Brain microvascular endothelial cell (primary cell): ENCODE results near the gene ZDHHC11B.
"Not testable (repeated sequence)": the region's sequence is repeated elsewhere in the genome, so short reads cannot be mapped to it uniquely, and the experiment has no call there.

Source experiments
- DNase-seq: peaks from one replicate; pipeline ENCODE4 v3.0.0-alpha.2; 2020
- H3K27ac ChIP-seq: fragments of 250-450 bp; sonication (Bioruptor Pico); 2 replicates; pipeline ENCODE4 v1.5.1; 2020; ENCODE audit warnings: mild to moderate bottlenecking, moderate library complexity
- H3K27me3 ChIP-seq: fragments of 250-450 bp; sonication (Bioruptor Pico); replicated peaks from 2 replicates; pipeline ENCODE4 v1.5.1; 2020; ENCODE audit warnings: mild to moderate bottlenecking
- H3K36me3 ChIP-seq: fragments of 250-450 bp; sonication (Bioruptor Pico); replicated peaks from 2 replicates; pipeline ENCODE4 v1.5.1; 2020; ENCODE audit warnings: mild to moderate bottlenecking
- H3K4me3 ChIP-seq: 2 replicates; pipeline ENCODE4 v1.5.1; 2011; ENCODE audit warnings: low read depth, mild to moderate bottlenecking, control low read depth, low read length, moderate library complexity
- CTCF ChIP-seq: IDR thresholded peaks from 2 replicates; pipeline ENCODE4 v1.5.1; 2011; ENCODE audit warnings: low read depth, mild to moderate bottlenecking, moderate library complexity, low read length, control low read depth, inconsistent platforms; ENCODE audit errors: missing control alignments
- in situ Hi-C: cut with HindIII; loops from 2 replicates; pipeline ENCODE4 v1.10.0; 2017; ENCODE audit warnings: low sequenced_read_pairs, low pct_ligation_motif_present

ZDHHC11B gene

DNA sequence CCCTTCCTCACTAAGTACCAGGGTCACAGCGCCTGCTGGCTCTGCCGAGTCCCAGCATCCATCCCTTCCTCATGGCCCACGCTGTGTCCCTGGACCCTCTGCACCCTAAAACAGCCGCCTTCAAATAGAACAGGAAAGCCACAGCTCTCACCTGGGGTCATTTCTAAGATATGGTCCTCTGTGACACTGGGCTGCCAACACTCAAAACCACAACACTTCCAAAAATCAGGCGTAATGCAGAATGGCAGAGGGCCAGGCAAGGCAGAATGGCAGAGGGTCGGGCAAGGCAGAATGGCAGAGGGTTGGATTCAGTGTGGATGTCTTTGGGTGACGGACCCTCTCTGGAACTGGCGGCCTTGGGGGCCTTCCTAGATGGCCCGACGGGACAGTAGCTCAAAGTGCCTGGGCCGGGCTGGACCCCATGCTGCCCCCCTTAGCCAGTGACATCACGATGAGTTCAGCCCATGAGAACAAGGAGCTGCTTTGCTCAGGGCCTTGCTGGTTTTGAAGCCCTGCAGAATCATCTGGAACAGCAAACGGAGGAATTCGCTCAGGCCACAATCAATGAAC lies 35.3 kb downstream of the ZDHHC11B start:
- Histone ChIP-seq H3K4me3 (no peak overlapping the region), H3K27me3 (no peaks in the 10 kb centered on the region), H3K36me3 (no peaks in the 10 kb centered on the region), H3K27ac (no peak overlapping the region)
- DNase-seq: no peak
- in situ Hi-C loops: no loop called here
- TF ChIP-seq CTCF: no peak

DNA sequence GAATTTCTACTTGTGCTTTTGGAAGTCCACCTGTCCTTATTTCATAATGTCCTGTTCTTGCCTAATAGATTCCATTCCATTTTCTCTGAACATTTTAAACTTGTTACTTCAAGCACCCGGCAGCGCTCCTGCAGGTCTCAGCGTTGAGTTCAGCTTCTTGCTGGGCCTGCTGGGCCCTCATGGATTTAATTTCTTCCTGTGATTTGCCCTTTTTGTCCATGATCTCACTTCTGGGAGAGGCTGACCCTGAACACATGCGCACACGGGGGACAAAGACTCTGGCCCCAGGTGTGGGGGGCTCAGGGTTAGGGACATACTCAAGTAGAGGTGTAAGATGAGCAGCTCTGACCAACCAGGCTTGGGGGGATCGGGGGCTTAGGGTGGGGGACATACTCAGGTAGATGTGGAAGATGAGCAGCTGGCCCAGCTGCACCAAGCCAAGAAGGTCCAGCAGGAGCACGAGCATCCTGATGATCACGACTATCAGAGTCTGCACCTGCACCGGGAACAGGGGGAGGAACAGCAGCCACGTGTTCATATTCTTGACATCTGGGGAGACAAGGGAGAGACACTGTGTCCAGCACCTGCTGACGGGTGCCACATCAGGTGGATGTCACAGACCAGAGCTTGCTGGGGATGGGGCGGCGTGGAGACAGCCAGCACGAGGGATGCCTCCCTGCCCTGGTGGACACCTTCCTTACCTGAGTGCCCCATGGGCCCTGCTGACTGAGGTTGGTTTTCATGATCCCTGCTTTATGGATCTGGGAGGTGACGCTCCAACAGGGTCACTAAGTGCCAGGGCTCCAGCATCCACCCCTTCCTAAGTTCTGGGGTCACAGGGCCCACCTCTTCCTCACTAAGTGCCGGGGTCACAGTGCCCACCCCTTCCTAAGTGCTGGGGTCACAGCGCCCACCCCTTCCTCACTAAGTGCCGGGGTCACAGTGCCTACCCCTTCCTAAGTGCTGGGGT lies 36.2 kb downstream of the ZDHHC11B start:
- H3K36me3 ChIP-seq, H3K27me3 ChIP-seq, DNase-seq, H3K27ac ChIP-seq, H3K4me3 ChIP-seq, in situ Hi-C loops: not testable (repeated sequence)

GRCh38 chr5:747303-747844 lies 37.2 kb downstream of the ZDHHC11B start:
- H3K27me3 ChIP-seq, H3K4me3 ChIP-seq, H3K36me3 ChIP-seq, H3K27ac ChIP-seq, DNase-seq, in situ Hi-C loops: not testable (repeated sequence)

- no peak for TF ChIP-seq CTCF
- Histone ChIP-seq H3K27ac (no peak overlapping the region), H3K27me3 (no peaks in the 10 kb centered on the region), H3K36me3 (no peaks in the 10 kb centered on the region), H3K4me3 (no peak overlapping the region)
- in situ Hi-C loops: no loop called here
- DNase-seq: no peak
Measured at GRCh38 chr5:746258-746761, 38.2 kb downstream of the ZDHHC11B start.

- H3K4me3 ChIP-seq, H3K27me3 ChIP-seq, H3K36me3 ChIP-seq, DNase-seq, in situ Hi-C loops, H3K27ac ChIP-seq: not testable (repeated sequence)
Measured at GRCh38 chr5:745272-746142, 39.0 kb downstream of the ZDHHC11B start.

GRCh38 chr5:743696-744404 lies 40.7 kb downstream of the ZDHHC11B start:
- in situ Hi-C loops, DNase-seq: not testable (repeated sequence)

GRCh38 chr5:742276-742675 lies 42.3 kb downstream of the ZDHHC11B start:
- H3K36me3 ChIP-seq, H3K27ac ChIP-seq, H3K4me3 ChIP-seq, in situ Hi-C loops, H3K27me3 ChIP-seq, DNase-seq: not testable (repeated sequence)

More at GRCh38 chr5:743696-744404, 40.7 kb downstream of the ZDHHC11B start:
- not testable (repeated sequence) for H3K27me3 ChIP-seq, H3K4me3 ChIP-seq, H3K27ac ChIP-seq, H3K36me3 ChIP-seq

DNA sequence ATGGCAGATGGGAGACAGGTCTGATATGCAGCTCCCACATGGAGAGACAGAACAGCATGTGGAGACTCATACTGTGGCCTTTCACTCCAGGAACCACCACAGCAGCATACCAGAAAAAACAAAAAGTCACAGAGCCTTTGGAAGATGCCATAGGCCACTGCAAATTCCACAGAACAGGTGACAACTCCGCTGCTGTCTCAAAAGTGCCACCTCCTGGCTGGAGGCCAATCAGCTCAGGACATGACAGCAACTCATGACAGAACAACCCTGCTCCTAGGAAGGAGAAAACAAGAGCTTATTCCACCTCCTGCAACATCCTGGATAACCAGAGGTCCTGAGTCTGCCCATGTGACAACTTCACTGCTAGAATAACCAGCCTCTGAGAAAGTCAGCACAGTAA lies 50.4 kb downstream of the ZDHHC11B start:
- not testable (repeated sequence) for H3K36me3 ChIP-seq, H3K27me3 ChIP-seq, H3K4me3 ChIP-seq

DNA sequence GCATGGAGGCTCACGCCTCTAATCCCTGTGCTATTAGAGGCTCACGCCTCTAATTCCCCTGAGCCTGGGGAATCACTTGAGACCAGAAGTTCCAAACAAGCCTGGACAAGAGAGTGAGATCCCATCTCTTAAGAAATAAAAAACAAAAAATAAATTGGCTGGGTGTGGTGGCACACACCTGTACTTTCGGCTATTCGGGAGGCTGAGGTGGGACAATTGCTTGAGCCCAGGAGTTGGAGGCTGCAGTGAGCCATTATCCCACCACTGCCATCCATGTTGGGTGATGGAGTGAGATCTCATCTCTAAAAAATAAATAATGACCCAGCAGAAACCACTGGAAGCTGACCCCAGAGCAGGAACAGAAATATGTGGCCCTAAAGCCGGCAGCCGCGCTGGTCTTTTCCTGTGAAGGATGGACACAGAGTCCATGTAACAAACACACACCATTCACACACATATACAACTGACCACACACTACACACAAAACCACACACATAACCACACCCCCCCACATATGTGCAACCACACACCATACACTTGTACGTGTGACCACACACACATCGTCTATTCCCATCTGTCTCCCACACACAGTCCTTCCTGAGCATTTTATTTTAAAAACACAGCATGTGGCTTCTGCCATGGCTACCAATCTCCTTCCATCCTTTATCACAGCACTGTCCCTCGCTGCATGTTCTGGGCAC lies 51.6 kb downstream of the ZDHHC11B start:
- H3K4me3 ChIP-seq, H3K27ac ChIP-seq, in situ Hi-C loops, DNase-seq, H3K36me3 ChIP-seq, H3K27me3 ChIP-seq: not testable (repeated sequence)

More for the DNA sequence above, 50.4 kb downstream of the ZDHHC11B start:
- H3K27ac ChIP-seq, in situ Hi-C loops, DNase-seq: not testable (repeated sequence)

DNA sequence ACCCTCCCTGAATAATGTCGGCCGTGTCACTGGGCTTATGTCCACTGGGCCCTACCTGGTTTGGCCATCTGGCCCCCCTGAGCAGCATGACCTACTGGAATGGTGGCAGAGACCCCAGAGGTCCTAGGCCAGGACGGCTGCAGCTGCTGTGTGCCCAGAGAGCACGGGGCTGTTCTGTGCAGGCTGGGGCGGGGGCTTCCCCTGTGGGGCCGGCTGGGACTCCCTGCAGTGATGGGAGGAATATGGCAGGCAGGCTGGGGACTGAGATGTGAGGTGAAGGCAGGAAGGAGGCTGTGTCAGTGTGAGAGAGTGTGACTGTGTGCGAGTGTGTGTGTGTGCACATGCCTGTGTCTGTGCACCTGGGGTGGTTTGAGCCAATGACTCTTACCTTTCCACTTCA lies 55.3 kb downstream of the ZDHHC11B start:
- H3K36me3 ChIP-seq, DNase-seq, H3K27ac ChIP-seq, H3K27me3 ChIP-seq, in situ Hi-C loops, H3K4me3 ChIP-seq: not testable (repeated sequence)
